ENCODE data around the gene BEST2.

BEST2 gene

GRCh38 chr19:12721656-12722565 lies 29.7 kb upstream of the BEST2 start:
- peaks cover 75% of the 10 kb centered on the region for H3K79me2 ChIP-seq (ENCODE audit: low read length)
- peak overlapping the region; percentile 92 for H3K4me3 ChIP-seq (ENCODE audit: low read length)
- TF ChIP-seq CTCF (IDR thresholded peaks at IDR 0.05; ENCODE audit: low read depth, low read length) (no peak), EZH2phosphoT487 (IDR thresholded peaks at IDR 0.05; ENCODE audit: low read depth) (no peak)
- peak overlapping the region; percentile 97 for H3K9ac ChIP-seq (ENCODE audit: low read length)
- H3K27ac ChIP-seq (ENCODE audit: low read length), result peak overlapping the region; percentile 69
- H3K4me2 ChIP-seq (ENCODE audit: low read length), result peak overlapping the region; percentile 94
- H2AFZ ChIP-seq (ENCODE audit: low read depth, low read length), result no peak overlapping the region; the same call in 1 of the 2 replicates
- peaks cover 14% of the 10 kb centered on the region for H3K4me1 ChIP-seq (ENCODE audit: low read length)
- H4K20me1 ChIP-seq (ENCODE audit: insufficient read depth, low read length), result peaks cover 7% of the 10 kb centered on the region; the same call in 1 of the 2 replicates
- H3K36me3 ChIP-seq (replicated peaks; ENCODE audit: low read depth, low read length), result peaks cover 24% of the 10 kb centered on the region
- no peaks in the 10 kb centered on the region for H3K27me3 ChIP-seq (ENCODE audit: low read depth, low read length)
- no peaks in the 10 kb centered on the region for H3K9me3 ChIP-seq (ENCODE audit: insufficient read depth, low read length)

GRCh38 chr19:12722566-12723380 lies 28.8 kb upstream of the BEST2 start:
- Histone ChIP-seq H3K4me3 (ENCODE audit: low read length) (peak overlapping the region; percentile 92), H3K36me3 (replicated peaks; ENCODE audit: low read depth, low read length) (peaks cover 21% of the 10 kb centered on the region), H3K27me3 (ENCODE audit: low read depth, low read length) (no peaks in the 10 kb centered on the region), H3K4me1 (ENCODE audit: low read length) (peaks cover 14% of the 10 kb centered on the region), H4K20me1 (ENCODE audit: insufficient read depth, low read length) (peaks cover 7% of the 10 kb centered on the region; the same call in 1 of the 2 replicates), H3K79me2 (ENCODE audit: low read length) (peaks cover 66% of the 10 kb centered on the region), H2AFZ (ENCODE audit: low read depth, low read length) (peak overlapping the region; percentile 91; the same call in 1 of the 2 replicates), H3K27ac (ENCODE audit: low read length) (peak overlapping the region; percentile 77), H3K4me2 (ENCODE audit: low read length) (peak overlapping the region; percentile 87), H3K9me3 (ENCODE audit: insufficient read depth, low read length) (no peaks in the 10 kb centered on the region), H3K9ac (ENCODE audit: low read length) (peak overlapping the region; percentile 97)
- no peak for TF ChIP-seq EZH2phosphoT487 (IDR thresholded peaks at IDR 0.05; ENCODE audit: low read depth)
- no peak for TF ChIP-seq CTCF (IDR thresholded peaks at IDR 0.05; ENCODE audit: low read depth, low read length)

DNA sequence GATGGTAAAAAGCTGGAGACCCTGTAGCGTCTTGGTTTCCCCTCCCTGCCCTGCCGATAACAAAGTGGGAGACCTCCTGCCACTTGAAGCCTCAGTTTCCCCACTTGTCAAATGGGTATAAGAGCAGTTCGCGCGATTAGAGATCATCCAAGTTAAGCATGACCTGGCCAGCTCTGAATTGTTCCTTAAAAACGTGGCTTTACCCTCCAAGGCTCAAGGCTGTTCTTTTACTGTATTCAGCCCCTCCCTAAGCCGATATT lies 28.3 kb upstream of the BEST2 start:
- peak overlapping the region; percentile 77 for H3K27ac ChIP-seq (ENCODE audit: low read length)
- H4K20me1 ChIP-seq (ENCODE audit: insufficient read depth, low read length), result peaks cover 7% of the 10 kb centered on the region; the same call in 1 of the 2 replicates
- peak overlapping the region; percentile 92 for H3K4me3 ChIP-seq (ENCODE audit: low read length)
- peaks cover 27% of the 10 kb centered on the region for H3K36me3 ChIP-seq (replicated peaks; ENCODE audit: low read depth, low read length)
- peaks cover 14% of the 10 kb centered on the region for H3K4me1 ChIP-seq (ENCODE audit: low read length)
- TF ChIP-seq EZH2phosphoT487 (IDR thresholded peaks at IDR 0.05; ENCODE audit: low read depth), result no peak
- no peak for TF ChIP-seq CTCF (IDR thresholded peaks at IDR 0.05; ENCODE audit: low read depth, low read length)
- peak overlapping the region; percentile 97 for H3K9ac ChIP-seq (ENCODE audit: low read length)
- no peaks in the 10 kb centered on the region for H3K9me3 ChIP-seq (ENCODE audit: insufficient read depth, low read length)
- H3K4me2 ChIP-seq (ENCODE audit: low read length), result peak overlapping the region; percentile 87
- peak overlapping the region; percentile 91 for H2AFZ ChIP-seq (ENCODE audit: low read depth, low read length)
- H3K79me2 ChIP-seq (ENCODE audit: low read length), result peaks cover 61% of the 10 kb centered on the region
- no peaks in the 10 kb centered on the region for H3K27me3 ChIP-seq (ENCODE audit: low read depth, low read length)

Data from OCI-LY3 (cell line).